Osteoblast (primary cell): ENCODE measurements around the gene MPP1. TPM values are rescaled to one million over a fixed set of nuclear protein-coding genes. Genes with fewer than 3 reads are reported as not detected.

Source experiments
- DNase-seq: peaks from one replicate; pipeline ENCODE4 v3.0.0; 2011; ENCODE audit warnings: low spot score, mixed read lengths; ENCODE audit not compliant: insufficient read length; ENCODE audit errors: missing footprints
- H2AFZ ChIP-seq: 2 replicates; pipeline ENCODE4 v1.6.0; 2011; ENCODE audit warnings: mild to moderate bottlenecking, low read length
- H3K27ac ChIP-seq: 2 replicates; pipeline ENCODE4 v1.5.1; 2011; ENCODE audit warnings: mild to moderate bottlenecking, low read depth, low read length, moderate library complexity
- H3K27me3 ChIP-seq: 2 replicates; pipeline ENCODE4 v1.6.0; 2012; ENCODE audit warnings: mild to moderate bottlenecking, control low read depth, inconsistent platforms, low read length, moderate library complexity; ENCODE audit not compliant: insufficient read depth
- H3K36me3 ChIP-seq: 2 replicates; pipeline ENCODE4 v1.5.1; 2011; ENCODE audit warnings: mild to moderate bottlenecking, low read length, control low read depth, moderate library complexity; ENCODE audit not compliant: insufficient read depth
- H3K4me1 ChIP-seq: 2 replicates; pipeline ENCODE4 v1.5.1; 2011; ENCODE audit warnings: mild to moderate bottlenecking, low read length, control low read depth, moderate library complexity; ENCODE audit not compliant: insufficient read depth
- H3K4me2 ChIP-seq: 2 replicates; pipeline ENCODE4 v1.6.0; 2011; ENCODE audit warnings: mild to moderate bottlenecking, low read length; ENCODE audit not compliant: insufficient read depth
- H3K4me3 ChIP-seq: fragments of 200-600 bp; sonication (generic); 3 replicates; pipeline ENCODE4 v1.5.1; 2012; ENCODE audit warnings: mild to moderate bottlenecking, low read length, inconsistent platforms; ENCODE audit not compliant: insufficient read depth
- H3K79me2 ChIP-seq: 2 replicates; pipeline ENCODE4 v1.6.0; 2012; ENCODE audit warnings: mild to moderate bottlenecking, low read length, control low read depth, inconsistent platforms; ENCODE audit not compliant: insufficient read depth
- H3K9me3 ChIP-seq: 2 replicates; pipeline ENCODE4 v1.5.1; 2011; ENCODE audit warnings: low read depth, low read length, control low read depth
- H4K20me1 ChIP-seq: 2 replicates; pipeline ENCODE4 v1.6.0; 2012; ENCODE audit warnings: mild to moderate bottlenecking, low read length, control low read depth; ENCODE audit not compliant: insufficient read depth
- total RNA-seq: library from RNA; depleted of rRNA; stranded (reverse); fragments of >200 nt; gene quantifications from 2 replicates; pipeline ENCODE4 v1.2.3, GENCODE V29; 2012
- TF ChIP-seq, protein P1 (sequence below): IDR thresholded peaks from 2 replicates; pipeline ENCODE4 v1.5.1; 2011; ENCODE audit warnings: mild to moderate bottlenecking, low read depth, low read length, moderate library complexity; ENCODE audit errors: extremely low read depth

MPP1 gene
- 14.8 and 17.1 TPM in 2 replicates for total RNA-seq

DNA sequence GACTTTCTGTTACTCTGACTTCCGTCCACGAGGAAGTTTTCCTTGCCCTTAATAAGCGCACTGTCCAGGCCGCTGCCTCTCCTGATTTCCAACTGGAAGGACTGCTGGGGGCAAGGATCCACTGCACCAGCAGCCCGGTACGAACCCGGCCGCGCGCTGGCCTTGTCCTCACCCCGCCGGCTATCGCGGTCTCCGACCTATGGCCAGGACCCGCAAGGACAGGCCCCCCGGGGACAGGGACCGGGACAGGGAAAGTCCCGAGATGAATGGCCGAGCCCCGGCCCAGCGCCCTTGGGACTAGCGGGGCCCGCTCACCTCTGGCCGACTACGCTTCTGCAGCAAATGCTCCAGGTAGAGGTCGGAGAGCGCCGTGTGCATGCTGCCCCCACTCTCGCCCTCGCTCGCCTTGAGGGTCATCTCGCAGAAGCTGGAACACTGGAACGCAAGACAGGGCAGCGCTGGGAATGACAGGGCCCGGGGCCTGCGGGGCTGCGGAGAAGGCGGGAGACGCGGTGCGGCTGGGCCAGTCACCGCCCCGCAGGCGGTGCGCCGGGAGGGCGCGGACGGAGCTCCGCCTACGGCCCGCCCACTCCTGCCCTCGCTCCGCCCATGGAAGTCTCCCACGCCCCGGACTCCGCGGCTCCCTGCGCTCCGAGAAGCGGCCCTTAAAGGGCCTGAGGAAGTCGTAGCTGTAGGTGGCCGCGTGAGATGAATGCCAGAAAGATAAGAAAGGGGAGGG lies at the start of gene MPP1:
MPP1 (minus strand) TSS at position 529 of the 739 bp plus-strand sequence; CDS start at position 417, 112 bp downstream.
- peaks cover 7% of the 10 kb centered on the region for H3K79me2 ChIP-seq
- peak within 1 kb of the TSS; percentile 86 for H2AFZ ChIP-seq
- TF ChIP-seq, protein P1, sequence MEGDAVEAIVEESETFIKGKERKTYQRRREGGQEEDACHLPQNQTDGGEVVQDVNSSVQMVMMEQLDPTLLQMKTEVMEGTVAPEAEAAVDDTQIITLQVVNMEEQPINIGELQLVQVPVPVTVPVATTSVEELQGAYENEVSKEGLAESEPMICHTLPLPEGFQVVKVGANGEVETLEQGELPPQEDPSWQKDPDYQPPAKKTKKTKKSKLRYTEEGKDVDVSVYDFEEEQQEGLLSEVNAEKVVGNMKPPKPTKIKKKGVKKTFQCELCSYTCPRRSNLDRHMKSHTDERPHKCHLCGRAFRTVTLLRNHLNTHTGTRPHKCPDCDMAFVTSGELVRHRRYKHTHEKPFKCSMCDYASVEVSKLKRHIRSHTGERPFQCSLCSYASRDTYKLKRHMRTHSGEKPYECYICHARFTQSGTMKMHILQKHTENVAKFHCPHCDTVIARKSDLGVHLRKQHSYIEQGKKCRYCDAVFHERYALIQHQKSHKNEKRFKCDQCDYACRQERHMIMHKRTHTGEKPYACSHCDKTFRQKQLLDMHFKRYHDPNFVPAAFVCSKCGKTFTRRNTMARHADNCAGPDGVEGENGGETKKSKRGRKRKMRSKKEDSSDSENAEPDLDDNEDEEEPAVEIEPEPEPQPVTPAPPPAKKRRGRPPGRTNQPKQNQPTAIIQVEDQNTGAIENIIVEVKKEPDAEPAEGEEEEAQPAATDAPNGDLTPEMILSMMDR, result no peak
- H3K36me3 ChIP-seq, result no peaks in the 10 kb centered on the region
- peak within 1 kb of the TSS; percentile 81 for H3K4me2 ChIP-seq
- no peaks in the 10 kb centered on the region for H3K27me3 ChIP-seq
- peaks cover 7% of the 10 kb centered on the region for H3K4me1 ChIP-seq
- H3K4me3 ChIP-seq, result peak within 1 kb of the TSS; percentile 79
- peak; percentile 92 for DNase-seq
- peak within 1 kb of the TSS; percentile 38 for H3K27ac ChIP-seq
- no peaks in the 10 kb centered on the region for H3K9me3 ChIP-seq
- no peaks in the 10 kb centered on the region for H4K20me1 ChIP-seq

DNA sequence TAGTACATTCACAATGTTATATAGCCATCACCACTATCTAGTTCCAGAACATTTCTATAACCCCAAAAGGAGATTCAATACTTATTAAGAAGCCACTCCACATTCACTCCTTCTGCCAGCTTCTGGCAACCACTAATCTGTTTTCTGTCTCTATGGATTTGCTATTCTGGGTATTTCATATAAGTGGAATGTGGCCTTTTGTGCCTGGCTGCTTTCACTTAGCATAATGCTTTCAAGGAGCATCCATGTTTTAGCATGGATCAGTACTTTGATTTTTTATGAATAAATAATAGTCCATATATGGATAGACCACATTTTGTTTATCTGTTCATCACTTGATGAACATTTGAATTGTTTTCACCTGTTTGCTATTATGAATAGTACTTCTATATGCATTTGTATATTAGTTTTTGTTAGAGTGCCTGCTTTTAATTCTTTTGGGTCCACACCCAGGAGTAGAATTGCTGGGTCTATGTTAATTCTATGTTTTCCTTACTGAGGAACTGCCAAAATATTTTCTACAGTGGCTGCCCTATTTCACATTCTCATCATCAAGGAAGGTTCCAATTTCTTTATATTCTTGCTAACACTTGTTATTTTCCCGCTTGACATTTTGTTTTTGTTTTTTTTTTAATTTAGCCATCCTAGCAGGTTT lies 45.8 kb upstream of the MPP1 start:
- H3K79me2 ChIP-seq, result no peaks in the 10 kb centered on the region
- no peaks in the 10 kb centered on the region for H3K4me1 ChIP-seq
- no peaks in the 10 kb centered on the region for H3K9me3 ChIP-seq
- TF ChIP-seq, protein P1, result no peak
- no peak overlapping the region for H3K4me2 ChIP-seq
- no peak for DNase-seq
- H3K4me3 ChIP-seq, result no peak overlapping the region
- H4K20me1 ChIP-seq, result no peaks in the 10 kb centered on the region
- H2AFZ ChIP-seq, result no peak overlapping the region
- no peak overlapping the region for H3K27ac ChIP-seq
- H3K27me3 ChIP-seq, result no peaks in the 10 kb centered on the region
- no peaks in the 10 kb centered on the region for H3K36me3 ChIP-seq

DNA sequence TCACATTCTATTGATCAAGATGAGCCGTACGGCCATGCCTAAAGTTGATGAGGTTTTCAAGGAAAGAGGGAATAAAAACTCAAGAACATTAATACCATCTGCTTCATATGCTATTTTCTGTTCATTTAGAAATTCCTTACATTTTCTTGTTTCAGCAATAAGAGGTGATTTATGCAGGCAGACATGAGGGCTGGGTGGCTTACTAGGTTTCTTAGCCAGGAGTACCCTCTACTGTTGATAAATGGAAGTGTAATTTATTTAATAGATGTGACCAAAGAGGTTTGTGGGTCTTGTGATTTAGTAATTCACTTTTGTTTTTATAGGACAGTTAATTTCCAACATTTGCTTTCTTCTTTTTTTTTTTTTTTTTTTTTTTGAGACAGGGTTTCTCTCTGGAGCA lies 35.6 kb upstream of the MPP1 start:
- no peak overlapping the region for H3K4me2 ChIP-seq
- TF ChIP-seq, protein P1, result peak; percentile 50

DNA sequence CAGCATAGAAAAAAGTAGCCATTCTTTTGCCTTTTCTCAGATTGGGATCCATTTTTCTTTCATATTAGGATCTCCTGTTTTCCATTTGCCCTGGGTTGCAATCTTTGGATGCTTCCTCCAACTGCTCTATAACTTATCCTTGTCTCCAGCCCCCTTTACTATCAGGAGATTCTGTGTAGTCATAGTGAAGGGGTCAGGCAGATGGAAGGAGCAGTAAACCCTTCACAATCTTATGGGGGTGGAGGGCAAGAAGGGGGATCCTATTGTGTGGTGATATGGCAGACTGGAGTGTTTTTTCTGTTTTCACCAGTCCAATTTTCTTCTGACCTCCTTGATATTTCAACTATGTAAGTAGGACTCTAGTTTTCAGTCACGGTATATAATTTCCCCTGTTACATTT lies 30.9 kb upstream of the MPP1 start:
- Histone ChIP-seq H3K4me1 (no peaks in the 10 kb centered on the region), H3K36me3 (no peaks in the 10 kb centered on the region), H3K9me3 (no peaks in the 10 kb centered on the region), H3K79me2 (no peaks in the 10 kb centered on the region), H3K4me2 (no peak overlapping the region), H2AFZ (no peak overlapping the region), H4K20me1 (no peaks in the 10 kb centered on the region), H3K27me3 (no peaks in the 10 kb centered on the region), H3K4me3 (no peak overlapping the region), H3K27ac (no peak overlapping the region)
- DNase-seq, result peak; percentile 61
- TF ChIP-seq, protein P1, result no peak

More for the DNA sequence above, 35.6 kb upstream of the MPP1 start:
- H3K4me3 ChIP-seq, result no peak overlapping the region
- H4K20me1 ChIP-seq, result no peaks in the 10 kb centered on the region
- no peak overlapping the region for H3K27ac ChIP-seq
- no peaks in the 10 kb centered on the region for H3K36me3 ChIP-seq
- no peaks in the 10 kb centered on the region for H3K27me3 ChIP-seq
- H2AFZ ChIP-seq, result no peak overlapping the region
- H3K79me2 ChIP-seq, result no peaks in the 10 kb centered on the region
- DNase-seq, result peak; percentile 75
- no peaks in the 10 kb centered on the region for H3K4me1 ChIP-seq
- H3K9me3 ChIP-seq, result no peaks in the 10 kb centered on the region
